Stimulated activated CD8-positive, alpha-beta memory T cell treated with anti-CD3 and anti-CD28 coated beads, Interleukin-12 subunit alpha, Interleukin-12 subunit beta, amount 100 ng/mL, for 1 hour (primary cell): ENCODE data around the gene GRAMD4.
"Not testable (repeated sequence)": the region's sequence is repeated elsewhere in the genome, so short reads cannot be mapped to it uniquely, and the experiment has no call there.

Experiments used
- DNase-seq: peaks from one replicate; pipeline ENCODE4 v3.0.0-alpha.2; 2020; ENCODE audit warnings: low read depth

Gene GRAMD4

DNA sequence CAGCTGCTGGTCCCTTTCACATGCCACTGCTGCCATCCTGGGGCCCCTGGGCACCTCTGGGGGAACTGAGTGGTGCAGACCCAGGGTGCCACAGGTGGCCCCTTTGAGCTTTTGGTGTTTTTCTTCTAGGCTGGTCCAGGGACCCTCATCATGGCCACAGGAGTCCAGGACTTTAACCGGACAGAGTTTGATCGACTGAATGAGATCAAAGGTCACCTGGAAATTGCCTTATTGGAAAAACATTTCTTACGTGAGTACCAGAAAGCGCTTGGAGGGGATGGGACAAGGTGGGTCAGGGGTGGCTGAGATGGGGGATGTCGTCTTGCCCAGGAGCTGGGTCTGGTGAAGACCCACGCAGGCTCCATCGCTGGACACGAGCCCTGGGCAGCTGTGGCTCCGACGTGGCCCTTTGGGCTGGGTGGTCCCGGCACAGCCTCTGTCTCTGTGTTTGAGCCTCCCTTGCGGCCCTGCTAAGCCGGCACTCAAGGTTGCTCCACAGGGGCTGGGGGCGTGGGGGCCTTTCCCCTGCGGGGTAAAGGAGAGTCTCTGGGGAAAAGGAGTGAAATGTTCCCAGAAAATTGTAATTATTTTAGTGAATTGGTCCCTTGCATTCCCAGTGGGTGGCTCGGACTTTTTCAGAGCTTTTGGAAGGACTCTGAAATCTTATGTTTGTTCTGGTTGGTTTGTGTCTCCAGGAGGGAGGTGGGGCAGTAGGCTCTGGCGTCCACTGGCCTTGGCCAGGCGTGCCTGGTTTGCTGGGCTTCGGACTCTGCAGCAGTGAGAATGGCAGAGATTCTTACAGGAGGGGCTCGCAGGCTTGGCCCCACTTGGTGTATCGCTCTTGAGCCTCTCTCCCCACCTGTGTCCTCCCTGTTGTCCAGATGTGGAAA is 17.8 kb downstream of the GRAMD4 start:
- no peak for DNase-seq

- no peak for DNase-seq
Measured at GRCh38 chr22:46638601-46639431, 18.6 kb downstream of the GRAMD4 start.

DNA sequence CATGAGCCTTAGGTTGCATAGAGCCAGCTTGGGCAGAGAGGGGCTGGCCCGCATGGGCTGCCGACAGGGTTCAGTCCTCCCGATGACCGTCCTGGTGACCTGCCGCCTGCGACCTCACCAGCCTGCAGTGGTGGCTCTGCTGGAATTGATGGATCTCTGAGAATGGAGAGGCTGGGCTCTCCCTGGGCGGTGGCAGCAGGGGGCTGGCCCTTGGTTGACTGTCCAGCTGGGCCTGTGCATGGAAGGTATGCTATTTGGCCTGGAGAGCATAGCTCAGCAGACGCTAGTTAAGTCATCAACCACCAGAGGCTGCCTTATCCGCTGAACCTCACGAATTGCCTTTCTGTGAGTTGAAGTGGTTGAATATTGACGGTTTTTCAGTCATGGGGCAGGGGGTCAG is 19.7 kb downstream of the GRAMD4 start:
- DNase-seq: no peak

- DNase-seq: no peak
Measured at GRCh38 chr22:46640293-46641055, 20.3 kb downstream of the GRAMD4 start.

DNA sequence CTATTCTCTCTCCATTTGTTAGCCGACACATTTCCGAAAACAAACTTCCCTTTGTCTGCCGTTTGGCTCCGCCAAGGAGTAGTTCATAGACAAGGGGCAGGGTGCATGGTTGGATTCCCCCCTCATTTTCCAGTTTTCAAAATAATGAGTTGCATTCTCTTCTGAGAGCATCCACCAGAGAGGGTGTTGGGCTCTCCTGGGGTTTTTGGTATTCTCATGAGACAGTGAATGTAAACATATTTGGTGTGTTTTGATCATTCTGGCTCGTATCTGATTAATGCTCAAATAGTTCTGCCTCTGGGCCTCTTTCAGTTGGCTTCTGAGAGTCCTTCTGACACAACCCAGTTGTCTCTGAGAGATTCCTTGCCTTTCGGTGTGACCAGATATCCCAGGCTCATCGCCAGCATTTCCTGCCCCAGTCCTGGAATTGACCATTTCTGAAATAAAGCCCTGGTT is 21.7 kb downstream of the GRAMD4 start:
- no peak for DNase-seq

DNA sequence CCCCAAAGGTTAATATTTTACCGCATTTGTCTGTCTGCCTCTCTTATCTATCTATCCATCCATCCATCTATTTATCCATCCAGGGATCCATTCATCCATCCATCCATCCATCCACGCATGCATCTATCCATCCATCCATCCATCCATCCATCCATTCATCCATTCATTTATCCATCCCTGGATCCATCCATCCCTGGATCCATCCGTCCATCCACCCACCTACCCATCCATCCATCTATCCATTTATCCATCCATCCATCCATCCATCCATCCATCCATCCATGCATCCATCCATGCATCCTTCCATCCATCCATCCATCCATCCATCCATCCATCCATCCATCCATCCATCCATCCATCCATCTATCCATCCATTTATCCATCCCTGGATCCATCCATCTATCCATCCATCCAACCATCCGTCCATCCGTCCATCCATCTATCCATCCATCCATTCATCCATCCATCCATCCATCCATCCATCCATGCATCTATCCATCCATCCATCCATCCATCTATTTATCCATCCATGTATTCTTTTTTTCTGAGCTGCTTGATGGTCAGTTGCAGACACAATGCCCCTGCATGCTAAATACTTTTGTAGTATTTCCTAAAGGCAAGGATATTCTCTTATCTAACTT is 22.8 kb downstream of the GRAMD4 start:
- DNase-seq: not testable (repeated sequence)

- DNase-seq: no peak
Measured at GRCh38 chr22:46646531-46647215, 26.5 kb downstream of the GRAMD4 start.

DNA sequence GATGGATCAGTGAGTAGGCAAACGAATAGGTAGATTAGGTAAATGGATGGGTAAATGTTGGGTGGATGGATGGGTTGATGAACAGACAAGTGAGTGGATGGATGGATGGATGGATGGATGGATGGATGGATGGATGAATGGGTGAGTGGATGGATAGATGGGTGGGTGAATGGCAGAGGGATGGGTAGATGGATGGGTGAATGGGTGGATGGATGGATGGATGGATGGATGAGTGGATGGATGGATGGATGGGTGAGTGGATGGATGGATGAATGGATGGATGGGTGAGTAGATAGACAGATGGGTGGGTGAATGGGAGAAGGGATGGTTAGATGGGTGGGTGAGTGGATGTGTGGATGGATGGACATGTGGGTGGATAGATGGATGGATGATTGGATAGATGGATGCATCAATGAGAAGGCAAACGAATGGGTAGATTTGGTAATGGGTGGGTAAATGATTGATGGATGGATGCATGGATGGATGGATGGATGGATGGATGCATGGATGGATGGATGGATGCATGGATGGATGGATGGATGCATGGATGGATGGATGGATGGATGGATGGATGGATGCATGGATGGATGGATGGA is 28.1 kb downstream of the GRAMD4 start:
- DNase-seq: not testable (repeated sequence)

DNA sequence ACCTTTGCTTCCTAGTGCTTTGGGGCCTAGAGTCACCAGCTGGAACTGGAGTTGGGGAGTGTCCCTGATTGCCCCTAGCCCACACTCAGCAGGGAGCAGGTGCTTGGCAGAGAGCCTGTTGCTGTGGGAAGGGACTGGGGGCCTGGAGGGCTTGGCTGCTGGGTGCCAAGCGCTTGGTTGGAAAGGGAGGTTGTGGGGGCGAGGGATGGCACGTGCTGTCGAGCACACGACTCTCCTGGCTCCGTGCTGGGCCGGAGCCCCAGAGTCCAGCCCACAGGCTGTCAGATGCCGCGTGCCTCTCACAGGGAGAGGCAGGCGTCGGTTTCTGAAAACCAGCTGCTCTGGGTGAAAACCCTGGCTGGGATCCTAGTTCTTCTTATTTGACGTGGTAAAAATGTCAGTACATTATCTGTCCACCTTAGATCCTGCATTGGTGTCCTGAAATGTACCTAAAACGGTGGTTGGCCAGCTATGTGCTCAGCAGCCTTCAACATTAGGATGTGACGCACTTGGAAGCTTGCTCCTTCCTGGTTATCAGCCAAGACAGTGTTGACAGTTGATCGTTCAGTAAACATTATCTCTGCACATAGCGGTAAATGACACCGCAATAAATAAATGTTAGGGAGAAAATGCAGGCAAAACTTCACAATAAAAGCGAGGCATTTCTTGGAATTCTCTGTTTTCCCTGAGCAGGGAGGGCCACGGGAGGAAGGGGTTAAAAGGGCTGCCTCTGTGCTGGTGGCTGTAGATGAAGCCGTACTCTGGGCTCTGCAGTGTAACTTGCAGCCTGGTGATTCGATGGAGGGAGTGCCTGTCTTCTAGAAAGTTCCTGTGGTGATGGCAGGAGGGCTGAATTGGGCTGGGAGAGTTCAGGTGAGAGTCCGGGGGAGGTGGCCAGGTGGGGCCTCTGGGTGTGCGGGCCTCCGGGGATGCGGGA is 29.2 kb downstream of the GRAMD4 start:
- no peak for DNase-seq

GRCh38 chr22:46650078-46650810 is 30.1 kb downstream of the GRAMD4 start:
- DNase-seq: no peak

- no peak for DNase-seq
Measured at GRCh38 chr22:46651316-46651715, 31.1 kb downstream of the GRAMD4 start.

DNA sequence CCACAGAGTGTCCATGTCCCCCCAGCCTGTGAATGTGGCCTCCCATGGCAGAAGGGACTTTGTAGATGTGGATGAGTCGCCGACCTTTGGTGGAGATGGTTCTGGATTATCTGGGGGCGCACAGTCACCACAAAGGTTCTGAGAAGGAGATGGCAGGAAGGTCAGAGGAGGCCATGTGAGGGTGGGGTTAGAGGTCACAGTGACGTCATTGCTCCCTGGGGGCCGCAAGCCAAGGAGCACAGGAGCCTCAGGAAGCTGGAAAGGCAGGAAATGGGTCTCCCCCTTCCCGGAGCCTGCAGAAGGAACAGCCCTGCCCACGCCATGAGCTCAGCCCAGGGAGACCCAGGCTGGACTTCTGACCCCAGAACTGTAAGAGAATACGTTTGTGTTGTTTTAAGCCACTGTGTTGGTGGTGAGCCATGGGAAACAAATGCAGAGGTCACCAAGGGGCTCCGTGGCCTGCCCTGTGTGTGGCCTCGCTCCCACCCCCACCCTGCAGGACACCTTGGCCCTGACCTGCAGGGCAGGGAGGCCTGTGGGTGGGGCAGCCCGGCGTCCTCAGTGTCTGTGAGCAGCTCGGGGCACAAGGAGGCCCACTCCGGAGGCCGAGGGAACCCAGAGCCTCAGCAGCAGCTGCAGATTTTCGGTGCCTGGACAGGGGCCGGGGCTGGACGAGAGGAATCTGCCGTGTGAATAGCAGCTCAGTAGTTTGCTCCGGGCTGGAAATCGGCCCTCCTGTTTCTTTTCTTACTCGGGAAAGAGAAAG is 32.1 kb downstream of the GRAMD4 start:
- no peak for DNase-seq

GRCh38 chr22:46652847-46653331 is 32.7 kb downstream of the GRAMD4 start:
- DNase-seq: no peak

GRCh38 chr22:46653596-46653995 is 33.4 kb downstream of the GRAMD4 start:
- no peak for DNase-seq

DNA sequence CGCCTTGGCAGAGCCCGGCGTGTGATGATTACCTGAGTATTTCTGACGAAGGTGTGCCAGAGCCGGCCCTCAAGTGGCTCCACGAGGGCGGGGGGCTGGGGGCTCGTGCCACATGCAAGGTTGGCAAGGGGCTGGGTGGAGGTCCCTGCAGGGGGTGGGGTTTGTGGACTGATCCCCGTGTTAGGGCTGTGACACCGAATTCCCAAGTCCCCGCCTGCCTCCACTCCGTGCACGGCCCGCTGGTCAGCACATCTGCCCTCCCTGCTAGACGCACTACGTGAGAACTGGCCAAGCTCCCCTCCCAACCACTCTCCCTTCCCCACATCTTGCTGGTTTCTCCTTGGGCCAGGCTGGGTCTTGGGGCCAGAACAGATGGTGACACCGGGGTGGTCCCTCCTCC is 34.2 kb downstream of the GRAMD4 start:
- DNase-seq: no peak

- no peak for DNase-seq
Measured at GRCh38 chr22:46654927-46655595, 34.9 kb downstream of the GRAMD4 start.

GRCh38 chr22:46655861-46656608 is 35.8 kb downstream of the GRAMD4 start:
- DNase-seq: no peak
